ENCODE data around the gene ANKS1A. TPM values are rescaled to one million over a fixed set of nuclear protein-coding genes. Genes with fewer than 3 reads are reported as not detected.

Gene ANKS1A
- total and polyA plus RNA-seq, 2 experiments from 2014 or later, result 12.1 to 31.9 TPM

GRCh38 chr6:34901930-34902329 lies 12.9 kb downstream of the ANKS1A start (continued):
- no peak for TF ChIP-seq CREB1 (CRISPR knock-in tag; IDR thresholded peaks at IDR 0.05; ENCODE audit: low read depth)

- H3K27ac Mint-ChIP-seq, result no peak overlapping the region
- H2AFZ ChIP-seq, result no peak overlapping the region
These were observed 16.0 kb downstream of the ANKS1A start for GRCh38 chr6:34904990-34905613.

More at GRCh38 chr6:34904990-34905613, 16.0 kb downstream of the ANKS1A start:
- Histone ChIP-seq H3K4me2 (no peak overlapping the region), H3K36me3 (ENCODE audit: insufficient read depth) (no peaks in the 10 kb centered on the region), H4K20me1 (replicated peaks; ENCODE audit: insufficient read depth) (peaks cover 23% of the 10 kb centered on the region), H3K9me2 (ENCODE audit: insufficient read depth) (no peaks in the 10 kb centered on the region), H3F3A (replicated peaks; ENCODE audit: low read depth) (no peaks in the 10 kb centered on the region), H3K4me3 (no peak overlapping the region), H3K79me2 (replicated peaks; ENCODE audit: insufficient read depth) (peaks cover 84% of the 10 kb centered on the region), H3K4me1 (ENCODE audit: insufficient read depth) (no peaks in the 10 kb centered on the region; the same call in 1 of the 2 replicates), H3K27me3 (ENCODE audit: insufficient read depth) (no peaks in the 10 kb centered on the region), H3K27ac (ENCODE audit: low read depth) (peak overlapping the region; percentile 34; the same call in 1 of the 2 replicates)
- Mint-ChIP-seq H3K4me3 (no peak overlapping the region), H3K9me3 (no peaks in the 10 kb centered on the region; the same call in 2 of the 3 replicates), H3K4me1 (peaks cover 14% of the 10 kb centered on the region), H3K36me3 (ENCODE audit: low read depth) (no peaks in the 10 kb centered on the region; the same call in 2 of the 3 replicates), H3K27me3 (ENCODE audit: insufficient read depth, low read depth, poor library complexity) (no peaks in the 10 kb centered on the region)
- no peak for TF ChIP-seq REST (IDR thresholded peaks at IDR 0.05; ENCODE audit: unreplicated experiment)
- TF ChIP-seq JUNB (IDR thresholded peaks at IDR 0.05; ENCODE audit: unreplicated experiment), result no peak
- TF ChIP-seq EZH2phosphoT487 (IDR thresholded peaks at IDR 0.05; ENCODE audit: unreplicated experiment), result no peak
- TF ChIP-seq POLR2AphosphoS5 (IDR thresholded peaks at IDR 0.05; ENCODE audit: low read depth), result no peak
- TF ChIP-seq ZNF114 (CRISPR knock-in tag; IDR thresholded peaks at IDR 0.05), result no peak
- no peak for TF ChIP-seq STAT1 (IDR thresholded peaks at IDR 0.05; ENCODE audit: unreplicated experiment)
- TF ChIP-seq ETS1 (IDR thresholded peaks at IDR 0.05), result no peak
- no peak for TF ChIP-seq ZNF331 (CRISPR knock-in tag; IDR thresholded peaks at IDR 0.05; ENCODE audit: low read depth)
- DNase-seq (ENCODE audit: low spot score) (no peak), ATAC-seq (no peak)

Data from GM23338 (cell line).